HL-60 (cell line): ENCODE data around the gene SMARCB1.

Source experiments
- DNase-seq, 2 experiments: peaks; one replicate each; pipeline ENCODE4 v3.0.0-alpha.2; 2010 to 2020; ENCODE audit warnings: low read depth in 1 of 2, low spot score in 1 of 2
- H3K27ac ChIP-seq: fragments of 250-450 bp; sonication (Bioruptor Pico); replicated peaks from 2 replicates; pipeline ENCODE4 v1.5.1; 2020; ENCODE audit warnings: mild to moderate bottlenecking, moderate library complexity
- H3K27me3 ChIP-seq: fragments of 250-450 bp; sonication (Bioruptor Pico); 2 replicates; pipeline ENCODE4 v1.5.1; 2021; ENCODE audit warnings: mild to moderate bottlenecking, moderate library complexity; ENCODE audit not compliant: insufficient read depth, poor library complexity, severe bottlenecking
- H3K4me3 ChIP-seq: replicated peaks from 2 replicates; pipeline ENCODE4 v1.5.1; 2011; ENCODE audit warnings: mild to moderate bottlenecking, control low read depth, low read length; ENCODE audit not compliant: insufficient read depth
- CTCF ChIP-seq: IDR thresholded peaks from one replicate; pipeline ENCODE4 v1.5.1; 2011; ENCODE audit warnings: low read length, control low read depth, inconsistent platforms; ENCODE audit not compliant: insufficient read depth
- GABPA ChIP-seq: IDR thresholded peaks from 2 replicates; pipeline ENCODE4 v1.6.1; 2012; ENCODE audit warnings: low read depth
- POLR2AphosphoS5 ChIP-seq: IDR thresholded peaks from 2 replicates; pipeline ENCODE4 v1.6.1; 2012; ENCODE audit warnings: low read depth
- REST ChIP-seq: IDR thresholded peaks from 2 replicates; pipeline ENCODE4 v1.6.1; 2012; ENCODE audit warnings: low read depth; ENCODE audit not compliant: insufficient replicate concordance
- SPI1 ChIP-seq: IDR thresholded peaks from 2 replicates; pipeline ENCODE4 v1.6.1; 2012; ENCODE audit warnings: low read depth, mild to moderate bottlenecking, borderline replicate concordance

SMARCB1 gene

GRCh38 chr22:23825246-23825905 lies 38.6 kb downstream of the SMARCB1 start:
- no peak overlapping the region for H3K4me3 ChIP-seq
- no peak for DNase-seq
- H3K27ac ChIP-seq: no peak overlapping the region
- TF ChIP-seq REST (no peak), POLR2AphosphoS5 (no peak), CTCF (no peak)
- H3K27me3 ChIP-seq: no peaks in the 10 kb centered on the region

- no peak overlapping the region for H3K27ac ChIP-seq
Observed at GRCh38 chr22:23826510-23827350, 40.0 kb downstream of the SMARCB1 start.

More at GRCh38 chr22:23826510-23827350, 40.0 kb downstream of the SMARCB1 start:
- Histone ChIP-seq H3K4me3 (no peak overlapping the region), H3K27me3 (no peaks in the 10 kb centered on the region)
- TF ChIP-seq CTCF (no peak), REST (no peak), GABPA (no peak), SPI1 (no peak), POLR2AphosphoS5 (no peak)
- no peak for DNase-seq
